HepG2 (cell line): ENCODE data around the gene ECE2. TPM values are rescaled to one million over a fixed set of nuclear protein-coding genes. Genes with fewer than 3 reads are reported as not detected.

ENCODE experiments used
- ELF1 ChIP-seq: sonication (generic); formaldehyde crosslinking; IDR thresholded peaks from 2 replicates; pipeline ENCODE4 v1.4.0; 2020; ENCODE audit warnings: missing genetic modification reagents
- ETV5 ChIP-seq: IDR thresholded peaks from 2 replicates; pipeline ENCODE4 v1.6.1; 2018; ENCODE audit warnings: missing biosample characterization, missing genetic modification reagents, inconsistent platforms, borderline replicate concordance
- FOXC1 ChIP-seq: sonication (generic); formaldehyde crosslinking; IDR thresholded peaks from 2 replicates; pipeline ENCODE4 v1.8.0; 2022; ENCODE audit warnings: mild to moderate bottlenecking, missing genetic modification reagents, borderline replicate concordance
- FOXK2 ChIP-seq: fragments of 450-650 bp; IDR thresholded peaks from 2 replicates; pipeline ENCODE4 v1.6.1; 2016
- HCFC1 ChIP-seq: fragments of 150-350 bp; IDR thresholded peaks from 2 replicates; pipeline ENCODE4 v1.6.1; 2014; ENCODE audit warnings: low read depth, low read length
- HDAC1 ChIP-seq: sonication (generic); formaldehyde crosslinking; IDR thresholded peaks from 2 replicates; pipeline ENCODE4 v1.5.1; 2020; ENCODE audit warnings: mild to moderate bottlenecking, missing genetic modification reagents
- RFXAP ChIP-seq: sonication (generic); formaldehyde crosslinking; IDR thresholded peaks from 2 replicates; pipeline ENCODE4 v1.4.0; 2020; ENCODE audit warnings: missing genetic modification reagents, borderline replicate concordance
- SNAI1 ChIP-seq: sonication (generic); formaldehyde crosslinking; IDR thresholded peaks from 2 replicates; pipeline ENCODE4 v1.5.0; 2020; ENCODE audit warnings: mild to moderate bottlenecking, missing genetic modification reagents, borderline replicate concordance
- SOX6 ChIP-seq, 2 experiments: fragments of 450-650 bp in 1 of 2; sonication (generic) in 1 of 2; formaldehyde crosslinking in 1 of 2; IDR thresholded peaks; 2 replicates each; pipeline versions ENCODE4 v1.4.0 to v1.6.1; 2017 to 2020; ENCODE audit warnings: antibody characterized with exemption in 1 of 2, mild to moderate bottlenecking in 1 of 2, missing genetic modification reagents in 1 of 2
- SP1 ChIP-seq, 2 experiments: fragments of 450-650 bp in 1 of 2; sonication (generic) in 1 of 2; formaldehyde crosslinking in 1 of 2; IDR thresholded peaks; 2 replicates each; pipeline versions ENCODE4 v1.4.0 to v1.6.1; 2016 to 2020; ENCODE audit warnings: missing genetic modification reagents in 1 of 2
- TAF1 ChIP-seq: sonication (generic); formaldehyde crosslinking; IDR thresholded peaks from 2 replicates; pipeline ENCODE4 v1.4.0; 2020; ENCODE audit warnings: missing genetic modification reagents
- USF2 ChIP-seq, 2 experiments: sonication (generic) in 1 of 2; formaldehyde crosslinking in 1 of 2; IDR thresholded peaks; 2 replicates each; pipeline versions ENCODE4 v1.5.1 to v1.6.1; 2011 to 2020; ENCODE audit warnings: borderline replicate concordance in 1 of 2, low read depth in 1 of 2, low read length in 1 of 2, mild to moderate bottlenecking in 1 of 2, missing genetic modification reagents in 1 of 2, moderate library complexity in 1 of 2
- ZKSCAN1 ChIP-seq: fragments of 150-350 bp; IDR thresholded peaks from 2 replicates; pipeline ENCODE4 v1.6.1; 2014; ENCODE audit warnings: low read length
- ZNF329 ChIP-seq: sonication (generic); formaldehyde crosslinking; IDR thresholded peaks from 2 replicates; pipeline ENCODE4 v1.9.0; 2021; ENCODE audit warnings: low read depth, mild to moderate bottlenecking, missing genetic modification reagents
- ZNF460 ChIP-seq: sonication (generic); formaldehyde crosslinking; IDR thresholded peaks from 2 replicates; pipeline ENCODE4 v1.5.1; 2020; ENCODE audit warnings: missing genetic modification reagents, mild to moderate bottlenecking, borderline replicate concordance
- ZNF570 ChIP-seq: sonication (generic); formaldehyde crosslinking; IDR thresholded peaks from 2 replicates; pipeline ENCODE4 v1.4.0; 2020; ENCODE audit warnings: mild to moderate bottlenecking, missing genetic modification reagents, borderline replicate concordance
- ZNF691 ChIP-seq: sonication (generic); formaldehyde crosslinking; IDR thresholded peaks from 2 replicates; pipeline ENCODE4 v1.4.0; 2020; ENCODE audit warnings: missing genetic modification reagents, low read depth, mild to moderate bottlenecking, borderline replicate concordance
- polyA plus RNA-seq, 8 experiments: library from polyadenylated mRNA; depleted of rRNA in 3 of 8; stranded (reverse) in 7 of 8; unstranded in 1 of 8; fragments of >200 nt; fragmentation: Illumina TruSeq in 4 of 8; extraction: Trizol in 4 of 8; gene quantifications; 2 replicates each; pipeline versions ENCODE4 v1.2.1 to v1.2.3, GENCODE V29; 2011 to 2016; ENCODE audit warnings: low read depth in 4 of 8, missing spikeins in 1 of 8, mixed read lengths in 1 of 8; ENCODE audit not compliant: insufficient read depth in 1 of 8
- total RNA-seq, 5 experiments: library from RNA; depleted of rRNA; stranded (reverse); fragments of >200 nt; fragmentation: Illumina TruSeq; extraction: Trizol; gene quantifications; 2 replicates each; pipeline ENCODE4 v1.2.3, GENCODE V29; 2016; ENCODE audit warnings: low read depth in 1 of 5
- TF ChIP-seq, protein P1 (sequence below): sonication (generic); formaldehyde crosslinking; IDR thresholded peaks from 2 replicates; pipeline ENCODE4 v1.9.0; 2021; ENCODE audit warnings: missing genetic modification reagents, borderline replicate concordance
- TF ChIP-seq, protein P2 (sequence below): sonication (generic); formaldehyde crosslinking; IDR thresholded peaks from 2 replicates; pipeline ENCODE4 v1.4.0; 2020; ENCODE audit warnings: missing genetic modification reagents
- TF ChIP-seq, protein P3 (sequence below): IDR thresholded peaks from 2 replicates; pipeline ENCODE4 v1.6.1; 2016; ENCODE audit warnings: missing genetic modification reagents, missing compliant biosample characterization
- TF ChIP-seq, protein P4 (sequence below): IDR thresholded peaks from 2 replicates; pipeline ENCODE4 v1.6.1; 2016; ENCODE audit warnings: missing biosample characterization, missing genetic modification reagents, low read depth

Gene ECE2
- total and polyA plus RNA-seq, 2 of the 13 experiments (the other 11 are each of a cell fraction or from before 2014, with no cell fraction given) = not detected

- TF ChIP-seq USF2 (IDR thresholded peaks at IDR 0.05; ENCODE audit: low read depth, low read length) (peak; percentile 97), USF2 (CRISPR knock-in tag; IDR thresholded peaks at IDR 0.05; ENCODE audit: borderline replicate concordance) (peak; percentile 86; the same call in 1 of the 2 replicates), ZNF329 (CRISPR knock-in tag) (0 out of 2 replicates have a peak, but pooled peaks have one; percentile 13), ZNF570 (no peak), SNAI1 (no peak), HDAC1 (CRISPR knock-in tag) (0 out of 2 replicates have a peak, but pooled peaks have one; percentile 28), FOXK2 (0 out of 2 replicates have a peak, but pooled peaks have one; percentile 12), ELF1 (CRISPR knock-in tag) (peak; percentile 59; the same call in 1 of the 2 replicates), HCFC1 (no peak; the same call in 1 of the 2 replicates), ZKSCAN1 (no peak), ZNF691 (CRISPR knock-in tag) (no peak), SOX6 (IDR thresholded peaks at IDR 0.05) (no peak), SOX6 (CRISPR knock-in tag; IDR thresholded peaks at IDR 0.05) (no peak), TAF1 (CRISPR knock-in tag) (peak; percentile 38; the same call in 1 of the 2 replicates), SP1 (IDR thresholded peaks at IDR 0.05) (no peak), SP1 (CRISPR knock-in tag; IDR thresholded peaks at IDR 0.05) (peak; percentile 80), ETV5 (CRISPR knock-in tag) (peak; percentile 73; the same call in 1 of the 2 replicates), FOXC1 (CRISPR knock-in tag) (0 out of 2 replicates have a peak, but pooled peaks have one; percentile 7), RFXAP (CRISPR knock-in tag) (no peak), ZNF460 (CRISPR knock-in tag) (0 out of 2 replicates have a peak, but pooled peaks have one; percentile 0)
- TF ChIP-seq, protein P1, sequence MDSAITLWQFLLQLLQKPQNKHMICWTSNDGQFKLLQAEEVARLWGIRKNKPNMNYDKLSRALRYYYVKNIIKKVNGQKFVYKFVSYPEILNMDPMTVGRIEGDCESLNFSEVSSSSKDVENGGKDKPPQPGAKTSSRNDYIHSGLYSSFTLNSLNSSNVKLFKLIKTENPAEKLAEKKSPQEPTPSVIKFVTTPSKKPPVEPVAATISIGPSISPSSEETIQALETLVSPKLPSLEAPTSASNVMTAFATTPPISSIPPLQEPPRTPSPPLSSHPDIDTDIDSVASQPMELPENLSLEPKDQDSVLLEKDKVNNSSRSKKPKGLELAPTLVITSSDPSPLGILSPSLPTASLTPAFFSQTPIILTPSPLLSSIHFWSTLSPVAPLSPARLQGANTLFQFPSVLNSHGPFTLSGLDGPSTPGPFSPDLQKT (CRISPR knock-in tag) = no peak
- TF ChIP-seq, protein P2, sequence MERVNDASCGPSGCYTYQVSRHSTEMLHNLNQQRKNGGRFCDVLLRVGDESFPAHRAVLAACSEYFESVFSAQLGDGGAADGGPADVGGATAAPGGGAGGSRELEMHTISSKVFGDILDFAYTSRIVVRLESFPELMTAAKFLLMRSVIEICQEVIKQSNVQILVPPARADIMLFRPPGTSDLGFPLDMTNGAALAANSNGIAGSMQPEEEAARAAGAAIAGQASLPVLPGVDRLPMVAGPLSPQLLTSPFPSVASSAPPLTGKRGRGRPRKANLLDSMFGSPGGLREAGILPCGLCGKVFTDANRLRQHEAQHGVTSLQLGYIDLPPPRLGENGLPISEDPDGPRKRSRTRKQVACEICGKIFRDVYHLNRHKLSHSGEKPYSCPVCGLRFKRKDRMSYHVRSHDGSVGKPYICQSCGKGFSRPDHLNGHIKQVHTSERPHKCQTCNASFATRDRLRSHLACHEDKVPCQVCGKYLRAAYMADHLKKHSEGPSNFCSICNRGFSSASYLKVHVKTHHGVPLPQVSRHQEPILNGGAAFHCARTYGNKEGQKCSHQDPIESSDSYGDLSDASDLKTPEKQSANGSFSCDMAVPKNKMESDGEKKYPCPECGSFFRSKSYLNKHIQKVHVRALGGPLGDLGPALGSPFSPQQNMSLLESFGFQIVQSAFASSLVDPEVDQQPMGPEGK (CRISPR knock-in tag) = peak; percentile 74
- TF ChIP-seq, protein P3, sequence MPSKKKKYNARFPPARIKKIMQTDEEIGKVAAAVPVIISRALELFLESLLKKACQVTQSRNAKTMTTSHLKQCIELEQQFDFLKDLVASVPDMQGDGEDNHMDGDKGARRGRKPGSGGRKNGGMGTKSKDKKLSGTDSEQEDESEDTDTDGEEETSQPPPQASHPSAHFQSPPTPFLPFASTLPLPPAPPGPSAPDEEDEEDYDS = peak; percentile 44; the same call in 1 of the 2 replicates
- TF ChIP-seq, protein P4, sequence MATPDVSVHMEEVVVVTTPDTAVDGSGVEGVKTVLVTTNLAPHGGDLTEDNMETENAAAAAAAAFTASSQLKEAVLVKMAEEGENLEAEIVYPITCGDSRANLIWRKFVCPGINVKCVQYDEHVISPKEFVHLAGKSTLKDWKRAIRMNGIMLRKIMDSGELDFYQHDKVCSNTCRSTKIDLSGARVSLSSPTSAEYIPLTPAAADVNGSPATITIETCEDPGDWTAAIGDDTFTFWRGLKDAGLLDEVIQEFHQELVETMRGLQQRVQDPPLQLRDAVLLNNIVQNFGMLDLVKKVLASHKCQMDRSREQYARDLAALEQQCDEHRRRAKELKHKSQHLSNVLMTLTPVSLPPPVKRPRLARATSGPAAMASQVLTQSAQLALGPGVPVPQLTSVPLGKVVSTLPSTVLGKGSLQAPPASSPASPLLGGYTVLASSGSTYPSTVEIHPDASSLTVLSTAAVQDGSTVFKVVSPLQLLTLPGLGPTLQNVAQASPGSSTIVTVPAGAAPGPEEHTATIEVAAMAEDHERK (CRISPR knock-in tag) = peak; percentile 67
Measured at GRCh38 chr3:184314363-184314699, 38.5 kb downstream of the ECE2 start, which contains the start of gene EIF4G1 (continued).
